Putamen (tissue), 1 donor: ENCODE measurements around the gene ST8SIA5.

ENCODE experiments used
- DNase-seq: peaks from one replicate; pipeline ENCODE4 v3.0.0-alpha.2; 2016; ENCODE audit warnings: low spot score

Gene ST8SIA5

GRCh38 chr18:46625069-46625468 lies 131.8 kb downstream of the ST8SIA5 start:
- no peak for DNase-seq

GRCh38 chr18:46624127-46624526 lies 132.7 kb downstream of the ST8SIA5 start:
- peak; percentile 61 for DNase-seq

GRCh38 chr18:46623541-46623940 lies 133.3 kb downstream of the ST8SIA5 start:
- DNase-seq: peak; percentile 47

- DNase-seq: peak; percentile 11
Measured at GRCh38 chr18:46622999-46623398, 133.9 kb downstream of the ST8SIA5 start.

- DNase-seq: no peak
Measured at GRCh38 chr18:46622451-46622850, 134.4 kb downstream of the ST8SIA5 start.

- no peak for DNase-seq
Measured at GRCh38 chr18:46621871-46622270, 135.0 kb downstream of the ST8SIA5 start.

GRCh38 chr18:46621111-46621766 lies 135.6 kb downstream of the ST8SIA5 start:
- no peak for DNase-seq

DNA sequence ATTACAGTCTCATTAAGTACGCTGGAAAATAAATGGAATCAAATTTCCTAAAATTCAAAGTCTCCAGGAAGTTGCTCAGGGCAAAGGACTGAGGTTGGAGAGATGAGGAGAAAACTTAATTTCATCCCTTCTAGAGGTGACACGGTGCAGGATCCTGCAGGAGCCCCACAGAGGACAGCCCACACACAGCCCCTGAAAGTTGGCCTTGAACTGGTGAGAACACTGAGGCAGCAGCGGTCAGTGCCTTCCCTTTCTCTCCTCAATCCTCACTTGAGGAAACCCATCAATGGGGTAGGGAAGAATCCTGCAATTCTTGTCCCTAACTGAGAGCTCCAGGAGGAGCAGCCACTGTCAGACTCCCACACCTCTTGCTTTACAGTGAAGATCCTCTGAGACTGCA lies 137.3 kb downstream of the ST8SIA5 start:
- no peak for DNase-seq
